ENCODE results near the gene RCOR1.
"Not testable (repeated sequence)": the region's sequence is repeated elsewhere in the genome, so short reads cannot be mapped to it uniquely, and the experiment has no call there.

RCOR1 gene

GRCh38 chr14:102591944-102592762, at the start of gene RCOR1:
TSS of gene RCOR1 (plus strand) at chr14:102592649. CDS start at chr14:102592887, 238 bp downstream.
- peak; percentile 82 for DNase-seq

- no peak for DNase-seq
Measured at GRCh38 chr14:102544046-102544746, 48.3 kb upstream of the RCOR1 start.

- DNase-seq = no peak
Measured at GRCh38 chr14:102544747-102545460, 47.5 kb upstream of the RCOR1 start.

- no peak for DNase-seq
Measured at GRCh38 chr14:102545461-102546265, 46.8 kb upstream of the RCOR1 start.

GRCh38 chr14:102548616-102549240, 43.7 kb upstream of the RCOR1 start:
- DNase-seq = no peak

GRCh38 chr14:102550927-102551401, 41.5 kb upstream of the RCOR1 start:
- not testable (repeated sequence) for DNase-seq

- no peak for DNase-seq
Measured at GRCh38 chr14:102551995-102552705, 40.3 kb upstream of the RCOR1 start.

- DNase-seq = no peak
Measured at GRCh38 chr14:102554821-102555819, 37.3 kb upstream of the RCOR1 start.

- DNase-seq = no peak
Measured at GRCh38 chr14:102556098-102556677, 36.3 kb upstream of the RCOR1 start.

- no peak for DNase-seq
Measured at GRCh38 chr14:102557434-102558226, 34.8 kb upstream of the RCOR1 start.

GRCh38 chr14:102558556-102558955, 33.9 kb upstream of the RCOR1 start:
- DNase-seq = no peak

- DNase-seq = no peak
Measured at GRCh38 chr14:102560458-102561261, 31.8 kb upstream of the RCOR1 start.

- DNase-seq = no peak
Measured at GRCh38 chr14:102565331-102565887, 27.0 kb upstream of the RCOR1 start.

GRCh38 chr14:102565959-102566358, 26.5 kb upstream of the RCOR1 start:
- DNase-seq = no peak

GRCh38 chr14:102568115-102568614, 24.3 kb upstream of the RCOR1 start:
- DNase-seq = no peak

- no peak for DNase-seq
Measured at GRCh38 chr14:102570334-102570995, 22.0 kb upstream of the RCOR1 start.

- DNase-seq = no peak
Measured at GRCh38 chr14:102571043-102571442, 21.4 kb upstream of the RCOR1 start.

Measured in NCI-H2081 treated with DMSO at 0.1 percent for 48 hours (cell line).